Activated T-helper 9 cell treated with anti-CD3 and anti-CD28 coated beads, Interleukin-2, amount 50 U/mL, for 16 hours (primary cell): ENCODE data around the gene XYLT1.
A peak's percentile ranks its signal among the peaks of the same experiment; 100 is the strongest.

Source experiments
- DNase-seq: peaks from one replicate; pipeline ENCODE4 v3.0.0-alpha.2; 2020; ENCODE audit warnings: low read depth

The XYLT1 gene

GRCh38 chr16:17224879-17225281 lies 245.9 kb downstream of the XYLT1 start:
- DNase-seq = no peak

GRCh38 chr16:17224350-17224749 lies 246.4 kb downstream of the XYLT1 start:
- DNase-seq = no peak

GRCh38 chr16:17223576-17223975 lies 247.2 kb downstream of the XYLT1 start:
- no peak for DNase-seq

GRCh38 chr16:17222871-17223401 lies 247.8 kb downstream of the XYLT1 start:
- no peak for DNase-seq

- DNase-seq = no peak
Measured at GRCh38 chr16:17219991-17220390, 250.8 kb downstream of the XYLT1 start.

GRCh38 chr16:17215936-17216335 lies 254.8 kb downstream of the XYLT1 start:
- DNase-seq = no peak

GRCh38 chr16:17215306-17215705 lies 255.5 kb downstream of the XYLT1 start:
- no peak for DNase-seq

- DNase-seq = no peak
Measured at GRCh38 chr16:17213974-17214373, 256.8 kb downstream of the XYLT1 start.

- no peak for DNase-seq
Measured at GRCh38 chr16:17213025-17213424, 257.7 kb downstream of the XYLT1 start.

- DNase-seq = no peak
Measured at GRCh38 chr16:17212606-17213005, 258.2 kb downstream of the XYLT1 start.

- DNase-seq = peak; percentile 2
Measured at GRCh38 chr16:17211797-17212196, 259.0 kb downstream of the XYLT1 start.

- DNase-seq = no peak
Measured at GRCh38 chr16:17206712-17207111, 264.0 kb downstream of the XYLT1 start.

- no peak for DNase-seq
Measured at GRCh38 chr16:17205279-17206211, 265.2 kb downstream of the XYLT1 start.

- no peak for DNase-seq
Measured at GRCh38 chr16:17204644-17205043, 266.1 kb downstream of the XYLT1 start.

- DNase-seq = no peak
Measured at GRCh38 chr16:17204206-17204605, 266.6 kb downstream of the XYLT1 start.

GRCh38 chr16:17203424-17203823 lies 267.3 kb downstream of the XYLT1 start:
- no peak for DNase-seq

GRCh38 chr16:17199135-17199534 lies 271.6 kb downstream of the XYLT1 start:
- no peak for DNase-seq

- DNase-seq = no peak
Measured at GRCh38 chr16:17196526-17196925, 274.2 kb downstream of the XYLT1 start.

GRCh38 chr16:17194190-17194780 lies 276.5 kb downstream of the XYLT1 start:
- DNase-seq = peak; percentile 45

- no peak for DNase-seq
Measured at GRCh38 chr16:17193566-17194100, 277.1 kb downstream of the XYLT1 start.

- DNase-seq = no peak
Measured at GRCh38 chr16:17184026-17184425, 286.7 kb downstream of the XYLT1 start.

GRCh38 chr16:17177959-17178905 lies 292.5 kb downstream of the XYLT1 start:
- DNase-seq = no peak
